PFSK-1 (cell line): ENCODE results near the gene PTRHD1.

Experiments
- FOXP2 ChIP-seq: optimal IDR thresholded peaks from 2 replicates; pipeline ENCODE3; 2011; ENCODE audit warnings: borderline replicate concordance, control low read depth, inconsistent platforms; ENCODE audit not compliant: insufficient read depth; ENCODE audit errors: extremely low read length, extremely low read depth
- POLR2AphosphoS5 ChIP-seq: IDR thresholded peaks from 2 replicates; pipeline ENCODE4 v1.6.1; 2012; ENCODE audit warnings: low read depth, mild to moderate bottlenecking, control low read depth, low read length, moderate library complexity
- REST ChIP-seq, 2 experiments: IDR thresholded peaks; 2 replicates each; pipeline versions ENCODE4 v1.6.1 to v1.8.0; 2011 to 2012; ENCODE audit warnings: low read depth in 2 of 2, low read length in 2 of 2, control low read depth in 1 of 2, inconsistent platforms in 1 of 2, mild to moderate bottlenecking in 1 of 2, moderate library complexity in 1 of 2; ENCODE audit not compliant: insufficient read depth in 1 of 2
- SIN3A ChIP-seq: IDR thresholded peaks from 2 replicates; pipeline ENCODE4 v1.6.1; 2012; ENCODE audit warnings: mild to moderate bottlenecking, low read length, moderate library complexity, borderline replicate concordance; ENCODE audit not compliant: insufficient read depth
- TAF1 ChIP-seq: IDR thresholded peaks from 2 replicates; pipeline ENCODE4 v1.6.1; 2012; ENCODE audit warnings: low read length, control low read depth, borderline replicate concordance; ENCODE audit not compliant: insufficient read depth

The PTRHD1 gene

DNA sequence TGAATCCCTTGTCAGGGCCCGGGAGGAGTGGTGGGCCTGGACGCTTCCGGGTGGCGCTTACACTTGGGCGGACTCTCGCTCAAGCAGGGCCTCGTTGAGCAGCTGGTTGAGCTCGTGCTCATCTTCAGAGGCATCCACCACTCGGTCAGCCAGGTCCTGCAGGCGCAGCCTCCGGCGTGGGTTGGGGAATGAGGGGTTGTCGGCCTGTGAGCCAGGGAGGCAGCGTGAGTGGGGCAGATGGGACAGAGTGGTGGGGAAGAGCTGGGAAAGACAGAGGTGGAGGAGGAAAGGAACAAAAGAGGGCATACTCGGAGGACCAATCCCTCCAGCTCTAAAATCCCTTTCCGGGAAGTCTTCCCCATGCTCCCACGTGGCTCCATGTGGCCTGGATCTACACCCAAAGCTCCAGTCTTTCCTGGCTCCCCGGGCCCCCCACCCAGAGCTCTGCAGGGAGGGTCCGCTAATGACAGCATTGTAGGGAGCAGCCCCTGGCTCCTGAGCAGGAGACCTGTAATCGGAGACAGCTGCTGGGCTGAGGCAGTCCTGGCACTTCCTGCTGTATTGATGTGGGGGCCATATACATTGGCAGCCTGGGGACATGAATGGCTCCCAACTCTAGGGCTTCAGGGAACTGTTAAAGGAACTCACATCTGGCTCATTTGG, 41.7 kb upstream of the PTRHD1 start:
- TF ChIP-seq POLR2AphosphoS5 (no peak), REST (IDR thresholded peaks at IDR 0.05; ENCODE audit: insufficient read depth in 1 of 2, low read depth in 2 of 2, low read length in 2 of 2) (no peak), SIN3A (no peak), TAF1 (no peak), FOXP2 (no peak)

DNA sequence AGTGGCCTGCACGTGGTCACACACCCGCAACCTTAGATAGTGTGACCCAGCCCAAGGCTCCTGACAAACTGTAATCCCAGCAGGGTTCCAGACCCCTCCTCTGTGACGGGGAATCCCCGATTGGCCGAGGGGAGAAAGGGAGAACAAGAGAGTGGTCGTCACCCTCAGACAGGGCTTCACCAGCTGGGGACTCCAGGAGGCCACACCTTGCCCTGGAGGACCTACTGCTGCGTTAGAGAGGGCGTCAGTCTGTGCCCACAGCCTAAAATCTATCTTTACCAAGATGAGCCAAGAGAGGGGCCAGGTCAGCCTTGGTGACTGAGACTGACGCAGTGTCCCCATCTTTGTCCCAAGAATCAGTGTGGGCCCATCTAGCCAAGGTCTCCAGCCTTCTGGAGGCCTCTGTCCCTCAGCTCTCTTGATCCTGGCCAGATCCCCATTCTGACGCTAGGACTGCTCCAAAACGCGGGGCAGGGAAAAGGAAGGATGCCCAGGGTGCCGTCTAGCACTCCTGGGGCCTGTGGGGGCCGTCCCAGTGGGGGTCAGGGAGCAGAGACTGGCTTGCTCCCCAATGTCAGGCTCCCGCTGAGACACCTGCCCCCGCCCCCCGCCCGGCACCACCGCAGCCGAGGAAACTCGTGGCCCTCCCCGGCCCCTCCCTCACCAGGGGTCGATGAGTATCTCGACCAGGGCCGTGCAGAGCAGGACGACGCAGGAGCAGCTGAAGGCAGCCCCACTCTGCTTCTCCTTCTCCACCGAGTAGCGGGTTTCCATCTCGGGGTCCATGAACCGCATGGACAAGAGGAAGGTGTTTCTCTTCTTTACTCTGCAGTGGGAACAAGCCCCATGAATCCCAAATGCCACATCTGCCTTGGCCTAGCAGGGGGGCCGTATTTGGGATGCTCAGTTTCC, 40.9 kb upstream of the PTRHD1 start:
- TF ChIP-seq TAF1: no peak
- TF ChIP-seq SIN3A: no peak

DNA sequence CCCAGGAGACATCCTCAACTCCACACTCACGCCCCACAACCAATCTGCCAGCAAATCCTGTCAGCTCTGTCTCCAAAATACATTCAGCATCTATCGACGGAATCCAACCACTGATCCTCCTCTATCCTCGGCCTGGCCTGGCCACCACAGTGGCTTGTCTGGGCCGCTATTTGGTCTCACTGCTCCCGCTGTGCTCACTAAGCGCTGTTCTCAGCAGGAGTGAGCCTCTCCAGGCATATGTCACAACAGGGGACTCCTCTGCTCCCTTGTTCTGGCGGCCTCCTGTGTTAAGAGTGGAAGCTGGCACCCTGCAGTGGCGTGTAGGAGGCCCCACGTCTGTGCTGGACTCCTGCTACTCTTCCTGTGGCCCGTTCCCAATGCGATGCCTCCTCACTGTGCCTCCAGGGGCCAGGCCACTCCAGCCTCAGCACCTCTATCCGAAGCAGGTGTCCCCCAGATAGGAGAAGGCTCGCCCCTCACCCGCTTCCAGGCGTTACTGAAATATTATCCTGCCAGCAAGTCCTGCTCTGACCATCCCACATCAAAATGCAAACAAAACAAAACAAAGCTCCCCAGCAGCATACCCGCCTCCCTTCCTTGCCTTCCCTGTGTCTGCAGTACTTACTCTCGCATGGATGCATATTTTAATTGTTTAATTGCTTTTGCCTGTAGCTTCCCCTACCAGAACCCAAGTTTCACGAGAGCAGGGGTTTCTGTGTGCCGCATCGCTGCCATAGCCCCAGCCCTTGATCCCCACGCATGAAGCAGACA, 39.9 kb upstream of the PTRHD1 start:
- TF ChIP-seq REST (IDR thresholded peaks at IDR 0.05; ENCODE audit: insufficient read depth in 1 of 2, low read depth in 2 of 2, low read length in 2 of 2) (no peak), FOXP2 (no peak), TAF1 (no peak), POLR2AphosphoS5 (no peak), SIN3A (no peak)

GRCh38 chr2:24832521-24832920, 39.3 kb upstream of the PTRHD1 start:
- TF ChIP-seq SIN3A: no peak
- no peak for TF ChIP-seq TAF1
- no peak for TF ChIP-seq FOXP2
- no peak for TF ChIP-seq POLR2AphosphoS5
- TF ChIP-seq REST (IDR thresholded peaks at IDR 0.05; ENCODE audit: insufficient read depth in 1 of 2, low read depth in 2 of 2, low read length in 2 of 2): no peak

DNA sequence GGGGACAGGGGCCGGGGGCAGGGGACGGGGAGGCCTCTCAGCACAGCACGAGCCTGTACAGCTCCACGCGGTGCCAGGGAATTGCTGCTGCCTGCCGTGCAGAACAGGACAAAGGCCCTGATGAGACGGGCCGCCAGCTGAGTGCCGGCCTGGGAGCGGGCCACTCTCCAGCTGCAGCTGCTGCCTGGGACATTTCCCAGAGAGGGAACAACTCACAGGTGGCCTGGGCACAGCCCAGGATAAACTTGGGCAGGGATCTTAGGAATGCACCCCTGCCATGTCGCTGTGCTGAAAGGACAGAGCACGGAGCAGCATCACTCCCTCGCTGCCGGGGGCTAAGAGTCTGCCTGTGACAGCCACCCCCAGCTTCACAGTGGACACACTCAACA, 38.9 kb upstream of the PTRHD1 start:
- no peak for TF ChIP-seq REST (IDR thresholded peaks at IDR 0.05; ENCODE audit: insufficient read depth in 1 of 2, low read depth in 2 of 2, low read length in 2 of 2)
- TF ChIP-seq SIN3A: no peak
- no peak for TF ChIP-seq TAF1
- no peak for TF ChIP-seq POLR2AphosphoS5
- no peak for TF ChIP-seq FOXP2
